ENCODE results near the gene RHOXF1.
"Not testable (repeated sequence)": the region's sequence is repeated elsewhere in the genome, so short reads cannot be mapped to it uniquely, and the experiment has no call there.

The RHOXF1 gene

GRCh38 chrX:120136840-120137239 lies 21.1 kb upstream of the RHOXF1 start:
- Histone ChIP-seq H3K4me3 (ENCODE audit: low read length in 2 of 2) (no peak overlapping the region), H3K36me3 (ENCODE audit: control insufficient read depth in 2 of 2, insufficient read depth in 2 of 2, low read length in 2 of 2) (no peaks in the 10 kb centered on the region), H3K27me3 (ENCODE audit: control insufficient read depth in 1 of 2, insufficient read depth in 2 of 2, low read length in 2 of 2) (no peaks in the 10 kb centered on the region), H3K4me1 (ENCODE audit: control insufficient read depth, insufficient read depth, low read length) (no peaks in the 10 kb centered on the region), H3K9ac (ENCODE audit: low read length in 2 of 2) (no peak overlapping the region), H3K27ac (ENCODE audit: low read length) (no peak overlapping the region), H3K9me3 (ENCODE audit: control insufficient read depth in 2 of 2, low read length in 2 of 2) (no peaks in the 10 kb centered on the region)

GRCh38 chrX:120136128-120136527 lies 20.4 kb upstream of the RHOXF1 start:
- H3K4me1 ChIP-seq (ENCODE audit: control insufficient read depth, insufficient read depth, low read length), result no peaks in the 10 kb centered on the region
- no peaks in the 10 kb centered on the region for H3K9me3 ChIP-seq (ENCODE audit: control insufficient read depth in 2 of 2, low read length in 2 of 2)
- no peaks in the 10 kb centered on the region for H3K27me3 ChIP-seq (ENCODE audit: control insufficient read depth in 1 of 2, insufficient read depth in 2 of 2, low read length in 2 of 2)
- H3K27ac ChIP-seq (ENCODE audit: low read length), result no peak overlapping the region
- H3K9ac ChIP-seq (ENCODE audit: low read length in 2 of 2), result no peak overlapping the region
- H3K4me3 ChIP-seq (ENCODE audit: low read length in 2 of 2), result no peak overlapping the region
- no peaks in the 10 kb centered on the region for H3K36me3 ChIP-seq (ENCODE audit: control insufficient read depth in 2 of 2, insufficient read depth in 2 of 2, low read length in 2 of 2)

- H3K4me3 ChIP-seq (ENCODE audit: low read length in 2 of 2); H3K27me3 ChIP-seq (ENCODE audit: control insufficient read depth in 1 of 2, insufficient read depth in 2 of 2, low read length in 2 of 2); H3K9me3 ChIP-seq (ENCODE audit: control insufficient read depth in 2 of 2, low read length in 2 of 2); H3K27ac ChIP-seq (ENCODE audit: low read length); H3K36me3 ChIP-seq (ENCODE audit: control insufficient read depth in 2 of 2, insufficient read depth in 2 of 2, low read length in 2 of 2); H3K9ac ChIP-seq (ENCODE audit: low read length in 2 of 2); H3K4me1 ChIP-seq (ENCODE audit: control insufficient read depth, insufficient read depth, low read length): not testable (repeated sequence)
These were observed 12.7 kb upstream of the RHOXF1 start for GRCh38 chrX:120128306-120128846.

GRCh38 chrX:120125444-120125843 lies 9.7 kb upstream of the RHOXF1 start:
- Histone ChIP-seq H3K27ac (ENCODE audit: low read length) (no peak overlapping the region), H3K9me3 (ENCODE audit: control insufficient read depth in 2 of 2, low read length in 2 of 2) (no peaks in the 10 kb centered on the region), H3K4me3 (ENCODE audit: low read length in 2 of 2) (peak overlapping the region in 1 of 2 donors; percentile 47), H3K9ac (ENCODE audit: low read length in 2 of 2) (no peak overlapping the region), H3K36me3 (ENCODE audit: control insufficient read depth in 2 of 2, insufficient read depth in 2 of 2, low read length in 2 of 2) (no peaks in the 10 kb centered on the region), H3K27me3 (ENCODE audit: control insufficient read depth in 1 of 2, insufficient read depth in 2 of 2, low read length in 2 of 2) (no peaks in the 10 kb centered on the region), H3K4me1 (ENCODE audit: control insufficient read depth, insufficient read depth, low read length) (no peaks in the 10 kb centered on the region)

DNA sequence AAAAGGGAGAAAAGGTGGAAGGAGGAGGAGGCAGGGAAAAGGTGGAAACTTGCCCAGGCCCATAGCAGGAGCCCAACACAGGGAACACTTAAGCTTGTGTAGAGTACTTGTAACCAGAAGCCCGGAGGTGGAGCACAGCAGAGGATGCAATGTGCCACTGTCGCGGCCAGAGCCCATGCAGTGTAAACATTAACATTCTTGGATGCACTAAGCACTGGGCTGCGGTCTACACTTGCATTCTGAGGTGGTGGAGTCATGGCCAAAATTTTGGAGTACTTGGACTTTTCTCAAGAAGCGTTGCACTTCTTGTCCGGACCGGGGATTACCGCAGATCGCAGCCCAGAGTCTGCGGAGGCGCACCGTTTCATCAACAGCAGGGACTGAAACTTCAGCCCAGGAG lies 4.5 kb upstream of the RHOXF1 start:
- Histone ChIP-seq H3K4me1 (ENCODE audit: control insufficient read depth, insufficient read depth, low read length) (no peaks in the 10 kb centered on the region), H3K9me3 (ENCODE audit: control insufficient read depth in 2 of 2, low read length in 2 of 2) (no peaks in the 10 kb centered on the region), H3K9ac (ENCODE audit: low read length in 2 of 2) (no peak overlapping the region), H3K36me3 (ENCODE audit: control insufficient read depth in 2 of 2, insufficient read depth in 2 of 2, low read length in 2 of 2) (no peaks in the 10 kb centered on the region), H3K4me3 (ENCODE audit: low read length in 2 of 2) (no peak overlapping the region), H3K27me3 (ENCODE audit: control insufficient read depth in 1 of 2, insufficient read depth in 2 of 2, low read length in 2 of 2) (peaks cover 0 to 2% of the 10 kb centered on the region in 2 donors), H3K27ac (ENCODE audit: low read length) (no peak overlapping the region)

- Histone ChIP-seq H3K27ac (ENCODE audit: low read length) (no peak overlapping the region), H3K4me3 (ENCODE audit: low read length in 2 of 2) (no peak overlapping the region), H3K36me3 (ENCODE audit: control insufficient read depth in 2 of 2, insufficient read depth in 2 of 2, low read length in 2 of 2) (no peaks in the 10 kb centered on the region), H3K9ac (ENCODE audit: low read length in 2 of 2) (no peak overlapping the region), H3K27me3 (ENCODE audit: control insufficient read depth in 1 of 2, insufficient read depth in 2 of 2, low read length in 2 of 2) (no peaks in the 10 kb centered on the region), H3K9me3 (ENCODE audit: control insufficient read depth in 2 of 2, low read length in 2 of 2) (no peaks in the 10 kb centered on the region), H3K4me1 (ENCODE audit: control insufficient read depth, insufficient read depth, low read length) (no peaks in the 10 kb centered on the region)
These were observed 4.1 kb downstream of the RHOXF1 start for GRCh38 chrX:120111611-120112010.

DNA sequence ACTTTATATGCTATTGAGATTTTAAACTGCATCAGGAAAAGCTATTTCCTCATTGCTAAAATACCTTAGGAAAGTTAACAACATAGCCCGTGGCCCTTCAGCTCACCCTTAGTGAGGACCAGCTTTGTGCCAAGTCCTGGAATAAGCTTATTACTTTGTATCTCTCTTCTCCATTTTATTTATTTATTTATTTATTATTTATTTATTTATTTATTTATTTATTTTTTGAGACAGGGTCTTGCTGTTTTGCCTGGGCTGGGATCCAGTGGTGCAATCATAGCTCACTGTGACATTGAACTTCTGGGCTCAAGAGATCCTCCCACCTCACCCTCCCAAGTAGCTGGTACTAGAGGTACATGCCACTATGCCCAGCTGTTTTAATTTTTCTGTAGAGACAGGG lies 6.3 kb downstream of the RHOXF1 start:
- Histone ChIP-seq H3K36me3 (ENCODE audit: control insufficient read depth in 2 of 2, insufficient read depth in 2 of 2, low read length in 2 of 2) (no peaks in the 10 kb centered on the region), H3K9ac (ENCODE audit: low read length in 2 of 2) (no peak overlapping the region), H3K4me3 (ENCODE audit: low read length in 2 of 2) (no peak overlapping the region), H3K9me3 (ENCODE audit: control insufficient read depth in 2 of 2, low read length in 2 of 2) (no peaks in the 10 kb centered on the region), H3K4me1 (ENCODE audit: control insufficient read depth, insufficient read depth, low read length) (no peaks in the 10 kb centered on the region), H3K27ac (ENCODE audit: low read length) (no peak overlapping the region), H3K27me3 (ENCODE audit: control insufficient read depth in 1 of 2, insufficient read depth in 2 of 2, low read length in 2 of 2) (no peaks in the 10 kb centered on the region)

DNA sequence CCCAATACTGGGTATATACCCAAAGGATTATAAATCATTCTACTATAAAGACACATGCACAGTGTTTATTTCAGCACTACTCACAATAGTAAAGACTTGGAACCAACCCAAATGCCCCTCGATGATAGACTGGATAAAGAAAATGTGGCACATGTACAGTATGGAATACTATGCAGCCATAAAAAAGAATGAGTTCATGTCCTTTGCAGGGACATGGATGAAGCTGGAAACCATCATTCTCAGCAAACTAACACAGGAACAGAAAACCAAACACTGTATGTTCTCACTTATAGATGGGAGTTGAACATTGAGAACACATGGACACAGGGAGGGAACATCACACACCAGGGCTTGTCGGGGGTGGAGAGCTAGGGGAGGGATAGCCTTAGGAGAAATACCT lies 11.0 kb downstream of the RHOXF1 start:
- H3K9ac ChIP-seq (ENCODE audit: low read length in 2 of 2), result not testable (repeated sequence)

GRCh38 chrX:120101057-120101456 lies 14.7 kb downstream of the RHOXF1 start:
- not testable (repeated sequence) for H3K27ac ChIP-seq (ENCODE audit: low read length); H3K27me3 ChIP-seq (ENCODE audit: control insufficient read depth in 1 of 2, insufficient read depth in 2 of 2, low read length in 2 of 2); H3K4me3 ChIP-seq (ENCODE audit: low read length in 2 of 2); H3K4me1 ChIP-seq (ENCODE audit: control insufficient read depth, insufficient read depth, low read length); H3K9ac ChIP-seq (ENCODE audit: low read length in 2 of 2); H3K9me3 ChIP-seq (ENCODE audit: control insufficient read depth in 2 of 2, low read length in 2 of 2); H3K36me3 ChIP-seq (ENCODE audit: control insufficient read depth in 2 of 2, insufficient read depth in 2 of 2, low read length in 2 of 2)

More for the DNA sequence above, 11.0 kb downstream of the RHOXF1 start:
- H3K27ac ChIP-seq (ENCODE audit: low read length); H3K4me1 ChIP-seq (ENCODE audit: control insufficient read depth, insufficient read depth, low read length); H3K27me3 ChIP-seq (ENCODE audit: control insufficient read depth in 1 of 2, insufficient read depth in 2 of 2, low read length in 2 of 2); H3K36me3 ChIP-seq (ENCODE audit: control insufficient read depth in 2 of 2, insufficient read depth in 2 of 2, low read length in 2 of 2); H3K4me3 ChIP-seq (ENCODE audit: low read length in 2 of 2); H3K9me3 ChIP-seq (ENCODE audit: control insufficient read depth in 2 of 2, low read length in 2 of 2): not testable (repeated sequence)

- H3K36me3 ChIP-seq (ENCODE audit: control insufficient read depth in 2 of 2, insufficient read depth in 2 of 2, low read length in 2 of 2), result no peaks in the 10 kb centered on the region
- peaks cover 0 to 6% of the 10 kb centered on the region in 2 donors for H3K27me3 ChIP-seq (ENCODE audit: control insufficient read depth in 1 of 2, insufficient read depth in 2 of 2, low read length in 2 of 2)
- no peaks in the 10 kb centered on the region for H3K4me1 ChIP-seq (ENCODE audit: control insufficient read depth, insufficient read depth, low read length)
- H3K4me3 ChIP-seq (ENCODE audit: low read length in 2 of 2), result no peak overlapping the region
- H3K9ac ChIP-seq (ENCODE audit: low read length in 2 of 2), result no peak overlapping the region
- no peak overlapping the region for H3K27ac ChIP-seq (ENCODE audit: low read length)
- H3K9me3 ChIP-seq (ENCODE audit: control insufficient read depth in 2 of 2, low read length in 2 of 2), result peaks cover 0 to 2% of the 10 kb centered on the region in 2 donors
These were observed 25.5 kb downstream of the RHOXF1 start for GRCh38 chrX:120090208-120090607.

- Histone ChIP-seq H3K9ac (ENCODE audit: low read length in 2 of 2) (no peak overlapping the region), H3K4me1 (ENCODE audit: control insufficient read depth, insufficient read depth, low read length) (no peaks in the 10 kb centered on the region), H3K27me3 (ENCODE audit: control insufficient read depth in 1 of 2, insufficient read depth in 2 of 2, low read length in 2 of 2) (peaks cover 0 to 6% of the 10 kb centered on the region in 2 donors), H3K27ac (ENCODE audit: low read length) (no peak overlapping the region), H3K36me3 (ENCODE audit: control insufficient read depth in 2 of 2, insufficient read depth in 2 of 2, low read length in 2 of 2) (no peaks in the 10 kb centered on the region), H3K4me3 (ENCODE audit: low read length in 2 of 2) (no peak overlapping the region), H3K9me3 (ENCODE audit: control insufficient read depth in 2 of 2, low read length in 2 of 2) (no peaks in the 10 kb centered on the region)
These were observed 28.3 kb downstream of the RHOXF1 start for GRCh38 chrX:120087289-120088017.

Measured in stomach smooth muscle (tissue), 2 donors.